Effector CD4-positive, alpha-beta T cell (primary cell): ENCODE data around the gene WHRN.

Source experiments
- DNase-seq: peaks from one replicate; pipeline ENCODE4 v3.0.0-alpha.2; 2020

WHRN gene

GRCh38 chr9:114446036-114446435 is 59.2 kb downstream of the WHRN start:
- no peak for DNase-seq

- DNase-seq = no peak
Measured at GRCh38 chr9:114445616-114446015, 59.7 kb downstream of the WHRN start.

GRCh38 chr9:114442022-114442421 is 63.3 kb downstream of the WHRN start:
- DNase-seq = no peak

DNA sequence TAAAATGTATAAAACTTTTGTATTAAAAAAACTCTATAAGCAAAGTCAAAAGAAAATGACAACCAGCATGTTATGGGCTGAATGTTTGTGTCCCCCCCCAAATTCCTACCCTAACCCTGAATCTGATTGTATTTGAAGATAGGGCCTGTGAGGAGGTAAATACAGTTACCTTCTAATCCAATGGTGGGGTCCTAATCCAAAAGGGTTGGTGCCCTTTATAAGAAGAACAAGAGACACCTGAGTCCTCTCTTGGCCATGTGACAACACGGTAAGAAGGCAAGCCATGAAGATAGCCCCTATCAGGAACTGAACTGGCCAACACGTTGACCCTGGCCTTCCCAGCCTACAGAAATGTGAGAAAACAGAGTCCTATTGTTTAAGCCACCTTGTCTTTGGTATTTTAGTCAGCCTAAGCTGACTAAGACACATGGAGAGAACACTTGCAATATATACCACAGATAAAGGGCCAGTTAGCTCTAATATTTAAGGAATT is 67.8 kb downstream of the WHRN start:
- DNase-seq = no peak

GRCh38 chr9:114434878-114435311 is 70.4 kb downstream of the WHRN start:
- no peak for DNase-seq

DNA sequence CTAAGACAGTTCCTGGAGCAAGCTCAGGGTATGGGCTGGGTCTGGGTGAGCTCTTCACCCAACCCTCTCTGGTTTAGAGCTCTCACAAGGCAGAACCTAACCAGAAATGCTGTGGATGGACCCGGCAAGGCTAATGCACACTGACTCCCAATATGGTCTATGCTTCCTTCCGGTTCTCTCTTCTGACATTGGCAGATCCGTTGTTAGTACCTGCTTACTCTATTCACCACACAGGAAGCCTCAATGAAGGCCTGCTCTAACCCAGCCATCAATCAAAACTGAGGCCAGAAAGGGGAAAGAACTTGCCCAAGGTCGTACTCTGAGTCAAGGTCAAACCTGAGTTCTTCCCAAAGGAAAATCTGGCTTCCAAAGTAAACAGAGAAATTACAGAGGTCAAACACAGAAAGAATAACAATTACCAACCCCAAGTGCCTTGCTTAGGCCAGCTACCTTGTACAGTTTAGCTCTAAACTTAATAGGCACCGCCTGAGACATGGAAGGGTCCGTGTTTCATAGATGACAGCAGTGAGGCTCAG is 71.5 kb downstream of the WHRN start:
- no peak for DNase-seq

GRCh38 chr9:114433086-114433485 is 72.2 kb downstream of the WHRN start:
- DNase-seq = no peak

DNA sequence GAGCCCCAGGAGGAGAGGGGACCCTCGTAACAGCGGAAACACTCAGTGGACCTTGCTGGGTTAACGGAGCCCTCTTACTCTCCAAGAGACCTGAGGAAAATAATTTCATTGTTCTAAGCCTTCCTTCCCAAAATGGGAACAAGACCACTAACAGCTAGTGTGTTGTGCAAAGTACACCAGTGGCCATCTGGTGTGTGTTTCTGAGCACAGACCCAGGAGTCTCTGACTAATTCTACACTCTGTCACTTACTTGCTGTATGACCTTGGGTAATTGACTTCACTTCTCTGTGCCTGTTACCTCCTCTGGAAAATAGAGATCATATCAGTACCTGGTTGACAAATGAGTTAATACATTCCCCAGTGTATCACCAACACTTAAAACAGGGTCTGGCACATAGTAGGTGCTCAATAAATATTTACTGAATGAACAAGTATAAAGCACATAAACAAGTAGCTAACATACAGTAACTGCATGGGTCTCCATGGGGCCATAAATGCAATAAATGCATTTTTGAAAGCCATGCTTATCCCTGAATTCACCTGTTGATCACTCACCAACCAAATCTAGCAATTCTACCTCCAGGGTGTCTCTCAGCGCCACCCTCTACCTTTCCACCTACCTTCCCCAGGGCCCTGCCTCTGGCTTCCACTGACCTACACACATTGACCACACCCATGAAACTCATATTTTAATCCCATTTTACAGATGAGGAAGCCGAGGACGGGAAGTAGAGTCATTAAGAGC is 72.8 kb downstream of the WHRN start:
- DNase-seq = no peak

- DNase-seq = no peak
Measured at GRCh38 chr9:114431770-114432169, 73.5 kb downstream of the WHRN start.

DNA sequence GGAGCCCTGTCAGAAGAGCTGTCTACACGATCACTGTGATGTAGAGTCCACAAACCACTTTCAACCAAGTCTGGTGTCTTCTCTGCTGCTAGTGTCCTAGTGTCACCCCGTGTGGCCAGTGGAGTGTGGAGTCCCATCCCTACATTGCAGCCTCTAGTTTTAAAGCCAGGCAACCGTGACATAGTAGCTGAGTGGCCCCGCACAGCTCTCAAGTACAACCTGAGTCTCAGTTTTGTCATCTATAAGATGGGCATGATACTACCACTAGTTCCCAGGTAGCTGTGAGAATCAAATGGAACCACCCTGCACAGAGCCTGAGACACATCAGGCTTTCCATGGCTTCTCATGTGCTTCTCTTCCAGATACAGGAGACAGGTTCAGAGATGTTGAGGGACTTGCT is 74.3 kb downstream of the WHRN start:
- no peak for DNase-seq

DNA sequence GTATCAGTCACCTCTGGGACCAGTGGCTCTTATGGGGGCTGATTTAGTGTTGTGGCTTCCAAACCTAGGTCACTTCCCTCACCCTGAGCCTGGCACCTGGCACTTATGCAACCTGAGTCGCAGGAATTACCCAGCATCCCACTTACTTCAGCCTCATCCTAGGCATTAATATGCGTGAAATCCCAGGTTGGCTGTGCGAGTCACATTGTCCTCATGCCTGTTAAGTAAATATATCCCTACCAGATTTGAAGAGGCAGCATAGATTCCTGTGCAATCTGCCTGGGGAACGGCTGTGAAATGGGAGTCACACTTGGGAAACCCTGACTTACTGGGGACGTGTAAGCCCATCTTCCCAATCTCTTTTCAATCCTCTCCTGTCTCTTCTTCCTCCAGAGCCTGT is 74.8 kb downstream of the WHRN start:
- no peak for DNase-seq

GRCh38 chr9:114429488-114429887 is 75.8 kb downstream of the WHRN start:
- no peak for DNase-seq

- DNase-seq = no peak
Measured at GRCh38 chr9:114428466-114428865, 76.8 kb downstream of the WHRN start.

DNA sequence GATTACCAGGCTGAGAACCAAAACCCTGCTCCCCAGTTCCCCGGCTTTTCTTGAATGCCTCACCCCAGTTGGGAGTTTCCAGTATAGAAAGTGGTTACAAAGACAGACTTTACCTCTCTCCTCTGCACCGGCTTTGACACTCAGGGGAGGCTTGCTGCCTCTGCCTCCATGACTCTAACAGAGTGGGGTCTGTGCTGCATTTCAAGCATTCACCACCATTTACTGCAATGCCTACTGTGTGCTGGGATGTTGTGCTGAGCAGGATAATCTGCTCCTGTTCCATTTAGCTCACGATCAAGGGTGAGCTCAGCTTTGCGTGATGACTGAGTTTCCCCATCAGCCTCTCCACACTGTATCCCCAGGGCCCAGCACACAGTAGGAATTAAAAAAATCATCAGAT is 77.6 kb downstream of the WHRN start:
- no peak for DNase-seq

GRCh38 chr9:114426046-114426948 is 79.0 kb downstream of the WHRN start:
- DNase-seq = no peak

DNA sequence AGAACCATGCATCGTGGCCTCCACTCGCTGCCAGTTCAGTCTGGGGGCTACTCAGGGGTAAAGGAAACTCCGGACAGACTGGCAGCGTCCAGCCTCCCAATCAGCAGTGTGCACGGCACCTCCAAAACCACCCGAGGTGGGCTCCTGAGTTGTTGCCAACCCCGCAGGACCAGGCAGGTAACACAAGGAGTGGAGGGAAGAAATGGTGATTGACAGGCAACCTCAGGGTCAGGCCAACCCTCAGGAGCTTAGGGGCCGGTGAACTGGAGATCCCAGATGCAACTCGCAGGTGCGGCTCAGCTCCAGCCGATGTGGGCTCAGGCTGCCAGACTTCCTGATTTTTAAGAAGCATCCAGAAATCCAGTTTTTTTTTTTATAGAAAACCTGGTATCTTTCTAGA is 80.1 kb downstream of the WHRN start:
- no peak for DNase-seq

DNA sequence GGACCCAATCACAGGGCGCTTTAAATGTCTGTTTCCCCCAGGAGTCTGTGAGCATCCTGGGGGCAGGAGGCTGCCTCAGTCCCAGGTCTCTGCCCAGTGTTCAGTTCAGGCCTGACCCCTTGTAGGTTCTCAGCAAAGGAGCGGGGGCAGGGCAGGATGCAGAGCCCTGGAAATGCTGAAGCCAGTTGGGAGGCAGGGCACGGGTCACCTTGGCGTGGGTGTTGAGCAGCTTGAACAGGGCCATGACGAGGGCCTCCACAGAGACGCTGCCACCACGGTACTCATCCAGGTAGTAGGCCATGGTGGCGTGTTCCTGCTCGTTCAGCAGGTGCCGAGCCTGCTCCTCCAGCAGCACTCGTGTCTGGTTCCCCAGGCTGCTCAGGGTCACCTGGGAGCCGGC is 81.1 kb downstream of the WHRN start:
- DNase-seq = no peak

DNA sequence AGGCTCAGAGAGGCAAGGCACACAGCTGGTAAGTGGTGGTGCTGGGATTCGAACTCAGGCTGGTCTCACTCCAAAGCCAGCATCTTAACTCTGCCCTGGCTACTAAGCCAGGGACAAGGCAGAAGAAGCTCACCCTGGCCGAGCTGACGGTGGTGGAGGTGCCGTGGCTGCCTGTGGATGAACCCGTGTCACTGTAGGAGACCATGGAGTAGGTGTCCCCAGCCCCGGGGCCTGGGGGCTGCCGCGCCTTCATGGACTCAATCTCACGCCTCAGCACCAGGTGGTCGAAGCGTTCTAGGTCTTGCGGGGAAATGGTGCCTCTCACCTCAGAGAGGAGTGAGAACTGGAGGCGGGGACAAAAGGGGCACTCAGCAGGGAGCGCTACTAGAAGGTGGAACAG is 82.1 kb downstream of the WHRN start:
- DNase-seq = no peak

DNA sequence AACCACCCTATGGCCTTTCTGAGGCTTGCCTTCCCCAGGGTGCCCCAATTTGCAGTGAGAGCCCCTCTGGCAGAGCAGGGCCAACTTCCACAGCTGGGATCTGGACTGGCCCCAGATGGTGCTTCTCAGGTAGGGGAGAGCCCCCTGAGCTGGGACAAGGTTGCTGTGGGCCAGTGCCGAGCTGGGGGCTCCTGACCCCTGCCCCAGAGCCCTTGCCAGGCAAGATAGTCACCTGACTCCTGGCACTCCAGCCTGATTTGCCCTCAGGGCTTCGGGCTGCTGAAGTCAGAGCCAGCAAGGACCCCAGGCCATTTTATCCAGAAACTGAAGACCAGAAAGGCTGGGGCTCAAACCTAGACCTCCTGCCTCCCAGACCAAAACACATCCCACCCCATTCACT is 84.1 kb downstream of the WHRN start:
- no peak for DNase-seq

GRCh38 chr9:114419796-114420195 is 85.5 kb downstream of the WHRN start:
- DNase-seq = no peak

DNA sequence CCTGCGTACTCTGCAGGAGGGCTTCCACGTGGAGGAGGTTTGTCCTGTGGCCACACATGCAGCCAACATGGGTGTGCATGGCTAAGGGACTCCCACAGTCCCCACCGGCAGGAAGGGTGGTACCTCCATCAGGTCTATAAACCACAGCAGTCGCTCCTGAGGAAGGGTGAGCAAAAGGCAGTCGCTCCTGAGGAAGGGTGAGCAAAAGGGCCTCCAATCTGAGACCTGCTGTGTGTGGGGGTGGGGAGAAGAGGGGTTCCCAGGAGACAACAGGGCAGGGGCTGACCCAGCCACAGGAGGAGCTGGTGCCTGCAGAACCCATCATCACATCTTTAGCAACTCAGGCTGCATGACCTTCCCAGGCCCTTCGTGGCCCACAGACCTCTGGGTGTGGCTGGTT is 87.2 kb downstream of the WHRN start:
- no peak for DNase-seq

DNA sequence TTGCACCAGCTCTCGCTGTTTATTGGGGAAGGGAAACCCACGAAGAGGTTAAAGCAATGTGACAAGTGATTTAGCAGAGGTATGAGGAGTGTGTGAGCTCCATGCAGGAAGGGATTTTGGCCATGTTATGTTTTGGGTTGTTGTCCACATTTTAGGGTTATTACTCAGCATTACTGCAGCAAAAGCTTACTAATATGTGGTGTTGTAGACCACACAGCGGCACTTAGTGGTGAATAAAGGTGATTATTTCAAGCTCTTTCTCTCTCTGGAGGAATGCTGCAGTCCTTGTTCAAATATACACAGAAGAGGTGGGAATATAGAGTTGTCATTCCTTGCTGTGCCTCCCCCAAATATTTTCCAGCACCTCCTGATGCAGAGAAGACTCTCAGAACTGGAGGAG is 87.8 kb downstream of the WHRN start:
- no peak for DNase-seq

DNA sequence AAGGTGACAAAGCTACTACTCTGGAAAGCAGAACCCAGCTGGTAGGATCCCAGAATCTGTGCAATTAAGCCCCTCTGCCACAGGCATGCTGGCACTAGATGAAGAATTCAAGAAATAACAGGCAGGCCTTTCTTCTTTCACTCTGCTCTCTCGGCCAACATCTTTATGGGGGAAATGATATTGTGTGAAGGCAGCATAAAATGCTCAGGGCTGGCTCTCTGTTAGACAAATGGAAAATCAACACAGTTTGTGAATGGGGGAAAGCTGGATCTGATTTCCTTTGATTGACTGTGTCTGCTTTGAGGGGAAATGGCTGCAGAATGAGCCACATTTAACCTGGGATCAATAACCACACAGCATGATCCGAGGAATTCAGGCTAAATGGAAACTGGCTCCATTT is 88.4 kb downstream of the WHRN start:
- no peak for DNase-seq

GRCh38 chr9:114416290-114416689 is 89.0 kb downstream of the WHRN start:
- DNase-seq = no peak
